Measurements from ENCODE around the gene SUMO1. TPM values are rescaled to one million over a fixed set of nuclear protein-coding genes. Genes with fewer than 3 reads are reported as not detected.

SUMO1 gene
- polyA plus RNA-seq, 2 of the 4 experiments (the other 2 are of a cell fraction) = 206 to 316 TPM

DNA sequence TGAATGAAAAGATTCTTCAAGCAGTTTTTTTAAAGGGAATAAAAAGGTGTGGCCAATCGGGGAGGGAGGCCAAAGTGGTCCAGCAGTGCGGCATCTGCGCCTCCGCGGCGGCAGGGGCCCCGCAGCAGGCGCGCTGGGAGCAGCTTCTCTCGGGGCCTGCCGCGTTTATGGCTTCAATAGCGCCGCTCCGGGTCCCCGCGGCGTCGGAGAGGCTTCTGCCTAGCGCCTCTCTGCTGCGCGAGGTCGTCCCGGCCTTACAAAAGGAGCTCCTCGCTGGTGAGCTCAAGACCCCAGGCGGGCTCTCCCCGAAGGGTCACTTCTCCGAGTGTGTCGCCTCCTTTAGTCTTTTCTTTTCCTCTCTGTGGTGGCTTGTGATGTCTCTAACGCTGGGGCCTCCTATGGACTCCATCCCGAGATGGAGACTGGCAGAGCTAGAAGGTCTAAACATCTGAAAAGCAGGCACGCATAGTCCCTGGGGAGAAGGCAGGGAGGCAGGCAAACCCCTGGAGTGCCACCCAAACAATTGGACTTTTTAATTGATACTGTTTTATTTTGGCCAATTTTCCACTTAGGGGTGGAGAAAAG, 67.1 kb downstream of the SUMO1 start:
- CTCF ChIA-PET = interaction anchor here (0.6 to 3.3 kb wide), 2 partner anchors 103 to 311 kb away, joined by 3 to 16 read pairs; no protein-coding TSS in a partner anchor
- ATAC-seq = no peak; a peak in 1 of 6 replicates
- 89% methylated on average over 32 of the region's 32 CpGs for WGBS (ENCODE audit: missing lambda C conversion rate)
- Histone ChIP-seq H3K4me3 (no peak overlapping the region), H3K27ac (no peak overlapping the region), H3K9me3 (no peaks in the 10 kb centered on the region), H3K4me2 (no peak overlapping the region), H3K4me1 (no peaks in the 10 kb centered on the region)
- FAIRE-seq = no peak
- no peak for DNase-seq (ENCODE audit: low read depth in 1 of 2, low spot score in 1 of 2)
- no peak for TF ChIP-seq MAFK (IDR thresholded peaks at IDR 0.05; ENCODE audit: partially characterized antibody)
- no peak for TF ChIP-seq EP300 (IDR thresholded peaks at IDR 0.05)
- TF ChIP-seq, protein P1, sequence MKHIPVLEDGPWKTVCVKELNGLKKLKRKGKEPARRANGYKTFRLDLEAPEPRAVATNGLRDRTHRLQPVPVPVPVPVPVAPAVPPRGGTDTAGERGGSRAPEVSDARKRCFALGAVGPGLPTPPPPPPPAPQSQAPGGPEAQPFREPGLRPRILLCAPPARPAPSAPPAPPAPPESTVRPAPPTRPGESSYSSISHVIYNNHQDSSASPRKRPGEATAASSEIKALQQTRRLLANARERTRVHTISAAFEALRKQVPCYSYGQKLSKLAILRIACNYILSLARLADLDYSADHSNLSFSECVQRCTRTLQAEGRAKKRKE (CRISPR knock-in tag; IDR thresholded peaks at IDR 0.05; ENCODE audit: low read depth) = no peak
- TF ChIP-seq, protein P2, sequence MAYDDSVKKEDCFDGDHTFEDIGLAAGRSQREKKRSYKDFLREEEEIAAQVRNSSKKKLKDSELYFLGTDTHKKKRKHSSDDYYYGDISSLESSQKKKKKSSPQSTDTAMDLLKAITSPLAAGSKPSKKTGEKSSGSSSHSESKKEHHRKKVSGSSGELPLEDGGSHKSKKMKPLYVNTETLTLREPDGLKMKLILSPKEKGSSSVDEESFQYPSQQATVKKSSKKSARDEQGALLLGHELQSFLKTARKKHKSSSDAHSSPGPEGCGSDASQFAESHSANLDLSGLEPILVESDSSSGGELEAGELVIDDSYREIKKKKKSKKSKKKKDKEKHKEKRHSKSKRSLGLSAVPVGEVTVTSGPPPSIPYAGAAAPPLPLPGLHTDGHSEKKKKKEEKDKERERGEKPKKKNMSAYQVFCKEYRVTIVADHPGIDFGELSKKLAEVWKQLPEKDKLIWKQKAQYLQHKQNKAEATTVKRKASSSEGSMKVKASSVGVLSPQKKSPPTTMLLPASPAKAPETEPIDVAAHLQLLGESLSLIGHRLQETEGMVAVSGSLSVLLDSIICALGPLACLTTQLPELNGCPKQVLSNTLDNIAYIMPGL (CRISPR knock-in tag; IDR thresholded peaks at IDR 0.05; ENCODE audit: borderline replicate concordance) = no peak
- TF ChIP-seq RAD21 (conservative IDR thresholded peaks at IDR 0.05 in 1 of 2, IDR thresholded peaks at IDR 0.05 in 1 of 2) = no peak
- no peak for TF ChIP-seq ESRRA (IDR thresholded peaks at IDR 0.05; ENCODE audit: borderline replicate concordance, low read length)
- TF ChIP-seq FOXS1 (CRISPR knock-in tag; IDR thresholded peaks at IDR 0.05) = no peak
- TF ChIP-seq KDM1A (IDR thresholded peaks at IDR 0.05; ENCODE audit: low read depth) = no peak
- TF ChIP-seq, protein P3, sequence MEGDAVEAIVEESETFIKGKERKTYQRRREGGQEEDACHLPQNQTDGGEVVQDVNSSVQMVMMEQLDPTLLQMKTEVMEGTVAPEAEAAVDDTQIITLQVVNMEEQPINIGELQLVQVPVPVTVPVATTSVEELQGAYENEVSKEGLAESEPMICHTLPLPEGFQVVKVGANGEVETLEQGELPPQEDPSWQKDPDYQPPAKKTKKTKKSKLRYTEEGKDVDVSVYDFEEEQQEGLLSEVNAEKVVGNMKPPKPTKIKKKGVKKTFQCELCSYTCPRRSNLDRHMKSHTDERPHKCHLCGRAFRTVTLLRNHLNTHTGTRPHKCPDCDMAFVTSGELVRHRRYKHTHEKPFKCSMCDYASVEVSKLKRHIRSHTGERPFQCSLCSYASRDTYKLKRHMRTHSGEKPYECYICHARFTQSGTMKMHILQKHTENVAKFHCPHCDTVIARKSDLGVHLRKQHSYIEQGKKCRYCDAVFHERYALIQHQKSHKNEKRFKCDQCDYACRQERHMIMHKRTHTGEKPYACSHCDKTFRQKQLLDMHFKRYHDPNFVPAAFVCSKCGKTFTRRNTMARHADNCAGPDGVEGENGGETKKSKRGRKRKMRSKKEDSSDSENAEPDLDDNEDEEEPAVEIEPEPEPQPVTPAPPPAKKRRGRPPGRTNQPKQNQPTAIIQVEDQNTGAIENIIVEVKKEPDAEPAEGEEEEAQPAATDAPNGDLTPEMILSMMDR (IDR thresholded peaks at IDR 0.05) = no peak
- no peak for TF ChIP-seq RFX5 (IDR thresholded peaks at IDR 0.05)
- POLR2A ChIA-PET = no interaction called here

GRCh38 chr2:202169832-202170424, 68.5 kb downstream of the SUMO1 start:
- no peak overlapping the region for H3K4me2 ChIP-seq
- H3K4me1 ChIP-seq = no peaks in the 10 kb centered on the region
- POLR2A ChIA-PET = no interaction called here
- H3K27ac ChIP-seq = no peak overlapping the region
- FAIRE-seq = no peak
- H3K9me3 ChIP-seq = no peaks in the 10 kb centered on the region
- WGBS (ENCODE audit: missing lambda C conversion rate) = 67% methylated on average over 8 of the region's 8 CpGs
- DNase-seq (ENCODE audit: low read depth in 1 of 2, low spot score in 1 of 2) = no peak
- ATAC-seq = peak in 1 of 2 experiments; percentile 58; a peak in 3 of 6 replicates
- CTCF ChIA-PET = interaction anchor here (0.9 to 3.3 kb wide), 5 partner anchors 9 to 375 kb away, joined by 3 to 16 read pairs (median 6); no protein-coding TSS in a partner anchor
- no peak overlapping the region for H3K4me3 ChIP-seq
- TF ChIP-seq RCOR1 (IDR thresholded peaks at IDR 0.05; ENCODE audit: low read depth, low read length) = no peak
- TF ChIP-seq, protein P3 (IDR thresholded peaks at IDR 0.05) = no peak
- no peak for TF ChIP-seq USF2 (IDR thresholded peaks at IDR 0.05)
- TF ChIP-seq NR3C1 (IDR thresholded peaks at IDR 0.05) = no peak
- no peak for TF ChIP-seq ZFP36 (IDR thresholded peaks at IDR 0.05; ENCODE audit: borderline replicate concordance, partially characterized antibody)
- TF ChIP-seq CEBPB (IDR thresholded peaks at IDR 0.05) = no peak
- no peak for TF ChIP-seq EP300 (IDR thresholded peaks at IDR 0.05)
- TF ChIP-seq HDAC2 (IDR thresholded peaks at IDR 0.05) = no peak
- TF ChIP-seq, protein P4, sequence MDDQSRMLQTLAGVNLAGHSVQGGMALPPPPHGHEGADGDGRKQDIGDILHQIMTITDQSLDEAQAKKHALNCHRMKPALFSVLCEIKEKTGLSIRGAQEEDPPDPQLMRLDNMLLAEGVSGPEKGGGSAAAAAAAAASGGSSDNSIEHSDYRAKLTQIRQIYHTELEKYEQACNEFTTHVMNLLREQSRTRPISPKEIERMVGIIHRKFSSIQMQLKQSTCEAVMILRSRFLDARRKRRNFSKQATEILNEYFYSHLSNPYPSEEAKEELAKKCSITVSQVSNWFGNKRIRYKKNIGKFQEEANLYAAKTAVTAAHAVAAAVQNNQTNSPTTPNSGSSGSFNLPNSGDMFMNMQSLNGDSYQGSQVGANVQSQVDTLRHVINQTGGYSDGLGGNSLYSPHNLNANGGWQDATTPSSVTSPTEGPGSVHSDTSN (IDR thresholded peaks at IDR 0.05) = no peak
- TF ChIP-seq, protein P5, sequence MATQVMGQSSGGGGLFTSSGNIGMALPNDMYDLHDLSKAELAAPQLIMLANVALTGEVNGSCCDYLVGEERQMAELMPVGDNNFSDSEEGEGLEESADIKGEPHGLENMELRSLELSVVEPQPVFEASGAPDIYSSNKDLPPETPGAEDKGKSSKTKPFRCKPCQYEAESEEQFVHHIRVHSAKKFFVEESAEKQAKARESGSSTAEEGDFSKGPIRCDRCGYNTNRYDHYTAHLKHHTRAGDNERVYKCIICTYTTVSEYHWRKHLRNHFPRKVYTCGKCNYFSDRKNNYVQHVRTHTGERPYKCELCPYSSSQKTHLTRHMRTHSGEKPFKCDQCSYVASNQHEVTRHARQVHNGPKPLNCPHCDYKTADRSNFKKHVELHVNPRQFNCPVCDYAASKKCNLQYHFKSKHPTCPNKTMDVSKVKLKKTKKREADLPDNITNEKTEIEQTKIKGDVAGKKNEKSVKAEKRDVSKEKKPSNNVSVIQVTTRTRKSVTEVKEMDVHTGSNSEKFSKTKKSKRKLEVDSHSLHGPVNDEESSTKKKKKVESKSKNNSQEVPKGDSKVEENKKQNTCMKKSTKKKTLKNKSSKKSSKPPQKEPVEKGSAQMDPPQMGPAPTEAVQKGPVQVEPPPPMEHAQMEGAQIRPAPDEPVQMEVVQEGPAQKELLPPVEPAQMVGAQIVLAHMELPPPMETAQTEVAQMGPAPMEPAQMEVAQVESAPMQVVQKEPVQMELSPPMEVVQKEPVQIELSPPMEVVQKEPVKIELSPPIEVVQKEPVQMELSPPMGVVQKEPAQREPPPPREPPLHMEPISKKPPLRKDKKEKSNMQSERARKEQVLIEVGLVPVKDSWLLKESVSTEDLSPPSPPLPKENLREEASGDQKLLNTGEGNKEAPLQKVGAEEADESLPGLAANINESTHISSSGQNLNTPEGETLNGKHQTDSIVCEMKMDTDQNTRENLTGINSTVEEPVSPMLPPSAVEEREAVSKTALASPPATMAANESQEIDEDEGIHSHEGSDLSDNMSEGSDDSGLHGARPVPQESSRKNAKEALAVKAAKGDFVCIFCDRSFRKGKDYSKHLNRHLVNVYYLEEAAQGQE (IDR thresholded peaks at IDR 0.05) = no peak
- TF ChIP-seq MAX (IDR thresholded peaks at IDR 0.05) = no peak
- TF ChIP-seq JUN (IDR thresholded peaks at IDR 0.05) = no peak
- TF ChIP-seq ZC3H11A (IDR thresholded peaks at IDR 0.05) = no peak
- no peak for TF ChIP-seq MYC (IDR thresholded peaks at IDR 0.05; ENCODE audit: borderline replicate concordance, low read length)

Measured in A549 (cell line).